Neural cell (in vitro differentiated cells): ENCODE measurements around the gene PHTF2. TPM values are rescaled to one million over a fixed set of nuclear protein-coding genes. Genes with fewer than 3 reads are reported as not detected.

ENCODE experiments used
- H2AFZ ChIP-seq: fragments of 200-600, 300-800 bp; sonication (generic), shearing (Covaris generic); 2 replicates; pipeline ENCODE4 v1.6.0; 2014; ENCODE audit warnings: low read depth, mild to moderate bottlenecking, antibody characterized with exemption, low read length, moderate library complexity
- H3F3A ChIP-seq: fragments of 200-600 bp; shearing (Covaris generic); 2 replicates; pipeline ENCODE4 v1.6.1; 2016; ENCODE audit warnings: mild to moderate bottlenecking, moderate library complexity, mixed read lengths, antibody characterized with exemption, low read length; ENCODE audit not compliant: insufficient read depth, poor library complexity, severe bottlenecking
- H3K27ac ChIP-seq: fragments of 200-600, 300-800 bp; sonication (generic), shearing (Covaris generic); 2 replicates; pipeline ENCODE4 v1.5.1; 2014; ENCODE audit warnings: mild to moderate bottlenecking, low read length, moderate library complexity
- H3K27me3 ChIP-seq: fragments of 300-800, 200-600 bp; sonication (generic), shearing (Covaris generic); 2 replicates; pipeline ENCODE4 v1.6.0; 2014; ENCODE audit warnings: mild to moderate bottlenecking, low read depth, low read length, moderate library complexity; ENCODE audit not compliant: insufficient read depth
- H3K36me3 ChIP-seq: fragments of 300-800, 200-600 bp; sonication (generic), shearing (Covaris generic); 2 replicates; pipeline ENCODE4 v1.5.1; 2014; ENCODE audit warnings: mild to moderate bottlenecking, antibody characterized with exemption, low read length, moderate library complexity; ENCODE audit not compliant: insufficient read depth
- H3K4me2 ChIP-seq: fragments of 300-800, 200-600 bp; sonication (generic), shearing (Covaris generic); 2 replicates; pipeline ENCODE4 v1.6.0; 2014; ENCODE audit warnings: mild to moderate bottlenecking, low read length
- H3K4me3 ChIP-seq: fragments of 300-800, 200-600 bp; sonication (generic), shearing (Covaris generic); 2 replicates; pipeline ENCODE4 v1.5.1; 2014; ENCODE audit warnings: mild to moderate bottlenecking, low read length, moderate library complexity
- H3K79me2 ChIP-seq: fragments of 200-600 bp; shearing (Covaris generic); replicated peaks from 2 replicates; pipeline ENCODE4 v1.6.0; 2014; ENCODE audit warnings: mild to moderate bottlenecking, low read length, moderate library complexity; ENCODE audit not compliant: insufficient read depth
- H3K9ac ChIP-seq: fragments of 300-800, 200-600 bp; sonication (generic), shearing (Covaris generic); 2 replicates; pipeline ENCODE4 v1.6.1; 2016; ENCODE audit warnings: mild to moderate bottlenecking, low read length, mixed read lengths
- H3K9me2 ChIP-seq: fragments of 200-600 bp; shearing (Covaris generic); 2 replicates; pipeline ENCODE4 v1.6.1; 2016; ENCODE audit warnings: mild to moderate bottlenecking, low read length, mixed read lengths; ENCODE audit not compliant: insufficient read depth
- H3K9me3 ChIP-seq: fragments of 200-600, 300-800 bp; sonication (generic), shearing (Covaris generic); 2 replicates; pipeline ENCODE4 v1.6.1; 2016; ENCODE audit warnings: mild to moderate bottlenecking, mixed run types, low read length, moderate library complexity, mixed read lengths
- H4K20me1 ChIP-seq: fragments of 200-600 bp; shearing (Covaris generic); 2 replicates; pipeline ENCODE4 v1.6.1; 2016; ENCODE audit warnings: mild to moderate bottlenecking, mixed run types; ENCODE audit not compliant: insufficient read depth
- CTCF ChIP-seq: fragments of 450-650 bp; IDR thresholded peaks from 2 replicates; pipeline ENCODE4 v1.5.1; 2014; ENCODE audit warnings: antibody characterized with exemption, mild to moderate bottlenecking, moderate library complexity; ENCODE audit not compliant: poor library complexity, severe bottlenecking
- EP300 ChIP-seq: fragments of 450-650 bp; conservative IDR thresholded peaks from 2 replicates; pipeline ENCODE4 v1.6.1; 2014; ENCODE audit warnings: antibody characterized with exemption, mild to moderate bottlenecking, moderate library complexity; ENCODE audit not compliant: poor library complexity, severe bottlenecking
- EZH2 ChIP-seq: fragments of 200-600, 300-800 bp; shearing (Covaris generic), sonication (generic); IDR thresholded peaks from 2 replicates; pipeline ENCODE4 v1.6.1; 2014; ENCODE audit warnings: antibody characterized with exemption, low read length, borderline replicate concordance, mild to moderate bottlenecking; ENCODE audit not compliant: insufficient read depth, poor library complexity, severe bottlenecking
- MXI1 ChIP-seq: fragments of 450-650 bp; conservative IDR thresholded peaks from 2 replicates; pipeline ENCODE4 v1.6.1; 2014; ENCODE audit warnings: antibody characterized with exemption, mild to moderate bottlenecking; ENCODE audit not compliant: poor library complexity, severe bottlenecking
- POLR2AphosphoS5 ChIP-seq: IDR thresholded peaks from 2 replicates; pipeline ENCODE4 v1.6.1; 2012
- RAD21 ChIP-seq: fragments of 450-650 bp; conservative IDR thresholded peaks from 2 replicates; pipeline ENCODE4 v1.6.1; 2014; ENCODE audit warnings: antibody characterized with exemption, mild to moderate bottlenecking, moderate library complexity
- SMC3 ChIP-seq: fragments of 450-650 bp; conservative IDR thresholded peaks from 2 replicates; pipeline ENCODE4 v1.6.1; 2014; ENCODE audit warnings: antibody characterized with exemption, mild to moderate bottlenecking, moderate library complexity; ENCODE audit not compliant: poor library complexity
- TAF1 ChIP-seq: IDR thresholded peaks from 2 replicates; pipeline ENCODE4 v1.6.1; 2012; ENCODE audit warnings: low read depth
- polyA plus RNA-seq: library from polyadenylated mRNA; depleted of rRNA; stranded (reverse); fragments of >200 nt; gene quantifications from 2 replicates; pipeline ENCODE4 v1.2.3, GENCODE V29; 2014
- TF ChIP-seq, protein P1 (sequence below): IDR thresholded peaks from 2 replicates; pipeline ENCODE4 v1.6.1; 2012; ENCODE audit warnings: borderline replicate concordance

PHTF2 gene
- polyA plus RNA-seq, 1 donor from 2014 or later = 34.4 TPM

GRCh38 chr7:77903597-77903996 lies 105.0 kb downstream of the PHTF2 start:
- Histone ChIP-seq H2AFZ (no peak overlapping the region), H3K79me2 (no peaks in the 10 kb centered on the region), H3K27me3 (no peaks in the 10 kb centered on the region), H3K9me2 (no peaks in the 10 kb centered on the region), H3K4me3 (no peak overlapping the region), H3K9ac (no peak overlapping the region), H3K4me2 (no peak overlapping the region), H3K27ac (no peak overlapping the region), H4K20me1 (no peaks in the 10 kb centered on the region), H3K36me3 (no peaks in the 10 kb centered on the region), H3F3A (no peaks in the 10 kb centered on the region), H3K9me3 (no peaks in the 10 kb centered on the region)
- TF ChIP-seq MXI1 (no peak), CTCF (no peak)

GRCh38 chr7:77904252-77904651 lies 105.7 kb downstream of the PHTF2 start:
- H3K9ac ChIP-seq = no peak overlapping the region
- H3K27ac ChIP-seq = no peak overlapping the region
- H3K79me2 ChIP-seq = no peaks in the 10 kb centered on the region
- no peaks in the 10 kb centered on the region for H3K27me3 ChIP-seq
- no peak overlapping the region for H2AFZ ChIP-seq
- no peaks in the 10 kb centered on the region for H3K9me3 ChIP-seq
- H3K4me3 ChIP-seq = no peak overlapping the region
- no peaks in the 10 kb centered on the region for H3K9me2 ChIP-seq
- no peak overlapping the region for H3K4me2 ChIP-seq
- no peaks in the 10 kb centered on the region for H3F3A ChIP-seq
- no peaks in the 10 kb centered on the region for H4K20me1 ChIP-seq
- no peaks in the 10 kb centered on the region for H3K36me3 ChIP-seq
- TF ChIP-seq EP300 (no peak), RAD21 (no peak), MXI1 (no peak), POLR2AphosphoS5 (no peak), SMC3 (no peak), TAF1 (no peak), CTCF (no peak), EZH2 (no peak)
- TF ChIP-seq, protein P1, sequence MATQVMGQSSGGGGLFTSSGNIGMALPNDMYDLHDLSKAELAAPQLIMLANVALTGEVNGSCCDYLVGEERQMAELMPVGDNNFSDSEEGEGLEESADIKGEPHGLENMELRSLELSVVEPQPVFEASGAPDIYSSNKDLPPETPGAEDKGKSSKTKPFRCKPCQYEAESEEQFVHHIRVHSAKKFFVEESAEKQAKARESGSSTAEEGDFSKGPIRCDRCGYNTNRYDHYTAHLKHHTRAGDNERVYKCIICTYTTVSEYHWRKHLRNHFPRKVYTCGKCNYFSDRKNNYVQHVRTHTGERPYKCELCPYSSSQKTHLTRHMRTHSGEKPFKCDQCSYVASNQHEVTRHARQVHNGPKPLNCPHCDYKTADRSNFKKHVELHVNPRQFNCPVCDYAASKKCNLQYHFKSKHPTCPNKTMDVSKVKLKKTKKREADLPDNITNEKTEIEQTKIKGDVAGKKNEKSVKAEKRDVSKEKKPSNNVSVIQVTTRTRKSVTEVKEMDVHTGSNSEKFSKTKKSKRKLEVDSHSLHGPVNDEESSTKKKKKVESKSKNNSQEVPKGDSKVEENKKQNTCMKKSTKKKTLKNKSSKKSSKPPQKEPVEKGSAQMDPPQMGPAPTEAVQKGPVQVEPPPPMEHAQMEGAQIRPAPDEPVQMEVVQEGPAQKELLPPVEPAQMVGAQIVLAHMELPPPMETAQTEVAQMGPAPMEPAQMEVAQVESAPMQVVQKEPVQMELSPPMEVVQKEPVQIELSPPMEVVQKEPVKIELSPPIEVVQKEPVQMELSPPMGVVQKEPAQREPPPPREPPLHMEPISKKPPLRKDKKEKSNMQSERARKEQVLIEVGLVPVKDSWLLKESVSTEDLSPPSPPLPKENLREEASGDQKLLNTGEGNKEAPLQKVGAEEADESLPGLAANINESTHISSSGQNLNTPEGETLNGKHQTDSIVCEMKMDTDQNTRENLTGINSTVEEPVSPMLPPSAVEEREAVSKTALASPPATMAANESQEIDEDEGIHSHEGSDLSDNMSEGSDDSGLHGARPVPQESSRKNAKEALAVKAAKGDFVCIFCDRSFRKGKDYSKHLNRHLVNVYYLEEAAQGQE = no peak
